Measurements from ENCODE around the gene EPN3.
A peak's percentile ranks its signal among the peaks of the same experiment; 100 is the strongest.

Gene EPN3

DNA sequence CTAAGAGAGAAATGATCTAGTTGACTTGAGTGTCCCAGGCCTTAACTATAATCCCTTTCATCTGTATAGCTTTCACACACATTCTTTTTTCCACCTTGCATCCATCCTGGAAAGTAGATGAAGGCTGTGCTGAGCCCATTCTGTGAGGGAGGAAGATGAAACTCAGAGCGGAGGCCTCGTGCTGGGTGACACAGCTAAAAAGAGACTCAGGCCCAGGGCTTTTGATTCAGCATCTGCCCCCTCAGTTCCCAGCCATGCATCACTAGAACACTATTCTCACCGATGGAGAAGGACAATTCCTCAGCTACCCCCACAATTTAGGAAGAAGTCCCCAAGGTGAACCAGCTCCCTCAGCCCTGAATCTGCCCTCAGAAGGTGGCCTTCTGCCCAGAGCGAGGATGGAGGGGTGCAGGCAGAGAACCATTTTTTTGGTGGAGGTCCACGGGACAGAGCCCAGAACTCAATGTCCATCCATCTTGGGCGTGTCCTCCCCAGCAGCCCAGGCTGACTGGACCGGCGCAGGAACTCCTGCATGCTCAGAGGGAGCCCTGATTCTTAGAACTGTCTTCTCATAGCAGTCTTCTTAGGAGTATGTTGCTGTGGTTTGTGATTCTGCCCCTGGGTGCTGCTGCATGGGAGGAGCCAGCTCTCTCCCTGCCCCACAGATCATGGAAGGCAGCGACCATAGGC is 30.1 kb upstream of the EPN3 start:
- H3K27ac ChIP-seq: no peak overlapping the region
- no peak for TF ChIP-seq ZFX (IDR thresholded peaks at IDR 0.05; ENCODE audit: borderline replicate concordance)
- TF ChIP-seq, protein P1, sequence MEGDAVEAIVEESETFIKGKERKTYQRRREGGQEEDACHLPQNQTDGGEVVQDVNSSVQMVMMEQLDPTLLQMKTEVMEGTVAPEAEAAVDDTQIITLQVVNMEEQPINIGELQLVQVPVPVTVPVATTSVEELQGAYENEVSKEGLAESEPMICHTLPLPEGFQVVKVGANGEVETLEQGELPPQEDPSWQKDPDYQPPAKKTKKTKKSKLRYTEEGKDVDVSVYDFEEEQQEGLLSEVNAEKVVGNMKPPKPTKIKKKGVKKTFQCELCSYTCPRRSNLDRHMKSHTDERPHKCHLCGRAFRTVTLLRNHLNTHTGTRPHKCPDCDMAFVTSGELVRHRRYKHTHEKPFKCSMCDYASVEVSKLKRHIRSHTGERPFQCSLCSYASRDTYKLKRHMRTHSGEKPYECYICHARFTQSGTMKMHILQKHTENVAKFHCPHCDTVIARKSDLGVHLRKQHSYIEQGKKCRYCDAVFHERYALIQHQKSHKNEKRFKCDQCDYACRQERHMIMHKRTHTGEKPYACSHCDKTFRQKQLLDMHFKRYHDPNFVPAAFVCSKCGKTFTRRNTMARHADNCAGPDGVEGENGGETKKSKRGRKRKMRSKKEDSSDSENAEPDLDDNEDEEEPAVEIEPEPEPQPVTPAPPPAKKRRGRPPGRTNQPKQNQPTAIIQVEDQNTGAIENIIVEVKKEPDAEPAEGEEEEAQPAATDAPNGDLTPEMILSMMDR (IDR thresholded peaks at IDR 0.05): no peak

DNA sequence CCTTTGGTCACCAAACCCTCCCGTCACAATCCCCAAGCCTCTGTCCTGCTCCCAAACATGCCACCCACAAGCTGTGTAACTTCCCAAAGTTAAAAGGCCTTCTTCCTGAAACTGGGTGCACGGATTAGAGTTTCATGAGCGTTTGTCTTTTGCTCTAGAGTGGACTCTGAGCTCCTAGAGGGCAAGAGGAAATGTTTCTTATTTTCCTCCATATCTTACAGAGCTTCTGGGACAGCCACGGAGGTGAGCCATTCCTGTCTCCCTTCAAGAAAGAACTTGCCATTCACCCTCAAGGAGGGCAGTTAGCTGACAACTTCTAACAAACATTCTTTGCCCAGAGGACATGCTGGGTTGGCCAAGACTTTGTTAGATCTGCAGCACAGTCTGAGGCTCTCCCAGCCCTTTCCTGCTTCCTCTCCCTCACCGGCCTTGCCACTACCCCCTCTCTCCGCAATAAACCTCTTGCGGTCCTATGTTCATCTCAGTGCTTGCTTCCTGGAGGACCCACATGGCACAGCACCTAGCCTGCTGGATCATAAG is 26.9 kb upstream of the EPN3 start:
- TF ChIP-seq, protein P1 (IDR thresholded peaks at IDR 0.05): no peak
- TF ChIP-seq ZFX (IDR thresholded peaks at IDR 0.05; ENCODE audit: borderline replicate concordance): no peak

DNA sequence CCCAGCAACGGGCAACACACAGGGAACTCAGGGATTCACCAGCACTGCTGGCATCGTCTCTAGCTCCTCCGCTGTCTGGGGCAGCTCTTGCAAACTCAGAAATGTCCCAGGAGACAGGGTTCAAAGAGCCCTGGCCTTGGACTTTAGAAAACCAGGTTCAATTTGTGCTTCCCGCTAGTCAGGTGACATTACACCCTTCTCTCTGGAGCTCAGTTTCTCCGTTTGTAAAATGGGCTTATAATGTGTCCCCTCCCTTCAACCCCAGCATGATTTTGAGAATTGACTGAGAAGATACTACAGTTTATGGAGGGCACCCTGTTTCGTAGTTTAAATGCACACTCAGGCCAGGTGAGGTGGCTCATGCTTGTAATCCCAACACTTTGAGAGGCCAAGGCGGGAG is 26.2 kb upstream of the EPN3 start:
- TF ChIP-seq ZFX (IDR thresholded peaks at IDR 0.05; ENCODE audit: borderline replicate concordance): no peak
- TF ChIP-seq, protein P1 (IDR thresholded peaks at IDR 0.05): no peak
- H3K27ac ChIP-seq: no peak overlapping the region

More for the DNA sequence above, 26.9 kb upstream of the EPN3 start:
- H3K27ac ChIP-seq: no peak overlapping the region

DNA sequence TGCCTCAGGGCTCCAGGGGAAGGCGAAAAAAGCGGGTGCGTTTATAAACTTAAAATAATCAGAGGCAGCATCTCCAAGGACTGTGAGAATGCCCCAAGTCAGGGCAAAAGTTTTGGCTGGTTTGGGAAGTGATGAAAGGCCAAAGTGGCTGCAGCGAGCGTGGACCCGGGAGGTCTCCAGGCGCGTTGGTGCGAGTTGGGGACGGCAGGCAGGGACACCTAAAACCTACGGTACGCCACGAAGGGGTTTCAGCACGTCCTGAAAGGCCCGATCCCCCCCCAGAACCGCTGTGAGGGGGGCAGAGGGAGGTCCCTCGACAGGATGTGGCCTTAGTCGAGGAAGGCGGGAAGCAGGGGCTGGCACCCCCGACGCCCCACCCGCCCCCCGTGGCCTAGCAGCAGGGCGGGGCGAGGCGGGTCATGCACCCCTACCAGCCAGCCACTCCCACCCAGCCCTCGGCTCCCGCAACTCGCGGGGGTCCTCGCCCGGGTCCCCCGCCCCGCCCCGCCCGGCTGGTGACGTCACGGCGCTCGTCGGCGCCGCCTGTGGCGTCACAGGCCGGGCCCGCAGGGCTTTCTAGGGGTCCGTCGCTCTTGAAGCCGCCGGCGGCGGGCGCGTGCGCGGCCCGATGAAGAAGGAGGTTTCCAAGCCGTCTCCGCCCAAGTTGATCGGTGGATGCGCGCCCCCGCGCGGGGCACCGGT is 24.5 kb upstream of the EPN3 start, which contains the start of gene MYCBPAP:
TSS of gene MYCBPAP (plus strand) at position 569 of the 702 bp plus-strand sequence. CDS start 236 bp downstream, outside the sequence.
- H3K27ac ChIP-seq: peak within 1 kb of the TSS; percentile 44
- TF ChIP-seq, protein P1 (IDR thresholded peaks at IDR 0.05): peak; percentile 51
- no peak for TF ChIP-seq ZFX (IDR thresholded peaks at IDR 0.05; ENCODE audit: borderline replicate concordance)

DNA sequence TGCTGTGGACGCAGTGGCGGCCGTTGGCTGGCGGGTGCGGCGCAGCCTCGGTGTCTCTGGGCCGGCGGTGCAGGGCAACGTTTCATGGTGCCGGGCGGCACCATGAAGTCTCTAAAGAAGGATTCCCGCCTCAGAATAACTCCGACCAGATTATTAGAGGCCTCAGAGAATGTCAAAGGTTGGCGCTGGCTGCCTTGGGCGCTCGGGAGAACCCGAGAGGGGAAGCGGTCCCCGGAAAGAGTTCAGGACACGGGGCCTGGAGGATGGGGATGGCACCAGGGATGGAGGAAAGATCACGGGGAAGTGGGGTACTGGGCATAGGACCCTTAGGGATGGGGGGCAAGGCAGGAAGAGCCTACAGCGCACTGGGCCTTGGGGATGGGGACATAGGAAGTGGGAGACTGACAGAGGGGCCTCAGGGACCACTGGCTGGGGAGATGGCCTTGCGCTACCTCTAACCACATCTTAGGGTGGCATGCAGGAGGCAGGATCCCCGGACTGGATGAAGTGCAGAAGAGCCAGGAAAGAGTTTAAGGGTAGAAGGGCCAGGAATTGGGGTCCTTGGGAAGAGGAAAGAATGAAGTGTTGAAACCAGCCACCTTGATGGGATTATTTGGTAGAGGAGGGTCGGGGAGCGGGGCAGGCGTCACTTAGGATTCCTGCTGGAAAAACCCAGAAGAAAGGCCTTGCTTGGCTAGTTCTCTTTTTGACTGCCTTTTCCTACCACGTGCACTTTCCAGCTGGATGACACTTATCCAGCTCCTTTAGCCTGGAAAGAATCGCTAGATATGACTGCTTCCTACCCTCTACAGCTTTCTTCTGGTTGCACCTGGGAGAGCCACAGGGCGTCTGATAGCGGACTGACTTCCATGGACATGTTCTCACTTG is 23.7 kb upstream of the EPN3 start:
- TF ChIP-seq ZFX (IDR thresholded peaks at IDR 0.05; ENCODE audit: borderline replicate concordance): no peak
- TF ChIP-seq, protein P1 (IDR thresholded peaks at IDR 0.05): peak; percentile 13
- peak overlapping the region; percentile 44 for H3K27ac ChIP-seq

DNA sequence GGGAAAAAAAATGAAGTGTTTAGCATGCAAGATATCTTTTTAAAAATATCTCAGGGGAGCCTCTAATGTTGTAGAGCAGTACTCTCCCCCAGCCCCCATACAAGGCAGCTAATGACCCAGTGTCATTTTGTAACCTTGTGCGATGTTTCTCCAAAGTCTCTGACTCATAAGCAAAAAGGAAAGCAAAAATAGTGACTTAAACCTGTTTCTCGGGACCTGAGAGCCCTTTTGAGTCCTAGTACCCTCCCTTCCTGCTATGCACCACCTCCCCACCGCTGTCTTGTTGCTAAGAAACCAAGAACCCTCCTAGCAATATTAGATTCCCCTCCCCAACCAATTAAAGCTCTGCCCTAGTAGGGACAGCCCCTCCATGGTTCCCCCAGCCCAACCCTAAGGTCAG is 21.5 kb upstream of the EPN3 start:
- H3K27ac ChIP-seq: no peak overlapping the region
- no peak for TF ChIP-seq ZFX (IDR thresholded peaks at IDR 0.05; ENCODE audit: borderline replicate concordance)
- TF ChIP-seq, protein P1 (IDR thresholded peaks at IDR 0.05): no peak
